Stomach (tissue), 4 donors: Measurements from ENCODE around the gene KCNH1.

Source experiments
- CTCF ChIP-seq, 7 experiments: fragments of 450-650 bp in 4 of 7; fragments of 200-600 bp in 3 of 7; sonication (generic) in 3 of 7; IDR thresholded peaks; one replicate each; pipeline ENCODE4 v1.5.1; 2016 to 2019; ENCODE audit warnings: antibody characterized with exemption in 7 of 7, control low read depth in 2 of 7, mild to moderate bottlenecking in 1 of 7
- POLR2A ChIP-seq, 4 donors: fragments of 450-650 bp; IDR thresholded peaks; one replicate each; pipeline ENCODE4 v1.6.1; 2016; ENCODE audit warnings: antibody characterized with exemption in 4 of 4, control low read depth in 2 of 4, mild to moderate bottlenecking in 1 of 4, moderate library complexity in 1 of 4
- POLR2AphosphoS5 ChIP-seq, 3 donors: sonication (generic); formaldehyde crosslinking; IDR thresholded peaks; one replicate each; pipeline ENCODE4 v1.6.1; 2016; ENCODE audit warnings: antibody characterized with exemption in 3 of 3

DNA sequence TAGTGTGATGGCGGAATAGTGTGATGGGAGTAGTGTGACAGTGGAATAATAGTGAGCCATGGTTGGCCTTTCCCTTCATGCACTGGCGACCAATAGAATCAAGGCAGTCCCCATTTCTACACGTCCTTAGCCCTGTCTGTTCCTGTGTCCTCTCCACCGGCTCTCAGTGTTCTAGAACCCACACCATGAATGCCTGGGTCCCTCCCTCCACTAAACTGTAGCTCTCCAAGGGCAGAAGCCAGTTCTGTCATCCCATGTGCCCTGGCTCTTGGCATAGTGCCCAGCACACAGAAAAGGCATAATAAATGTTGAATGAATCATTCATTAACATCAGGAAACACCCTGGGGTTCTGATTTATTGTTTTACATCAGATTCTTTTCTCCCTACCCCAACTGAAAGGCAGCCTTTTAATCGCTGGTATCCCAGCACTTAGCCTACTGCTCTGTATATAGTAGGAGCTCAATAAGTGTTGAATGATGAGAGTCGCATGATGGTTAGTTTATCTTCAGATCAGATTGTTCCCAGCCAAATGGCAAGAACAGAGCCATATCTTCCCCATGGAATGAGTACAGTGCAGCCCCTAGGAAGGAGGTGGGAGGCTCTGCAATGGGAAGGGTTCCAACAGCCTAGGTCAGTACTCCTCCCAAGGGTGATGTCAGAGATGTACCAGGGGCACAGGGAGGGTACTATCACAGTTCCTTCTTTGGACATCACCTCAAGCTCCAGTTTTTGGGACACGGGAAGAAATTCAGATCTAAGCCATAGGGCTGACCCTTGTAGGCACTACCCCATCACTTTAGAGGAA lies 479.6 kb downstream of the KCNH1 start:
- TF ChIP-seq CTCF (IDR thresholded peaks at IDR 0.05), result no peak
- TF ChIP-seq POLR2A (IDR thresholded peaks at IDR 0.05), result no peak
- TF ChIP-seq POLR2AphosphoS5 (IDR thresholded peaks at IDR 0.05), result no peak
